Measurements from ENCODE around the gene F13B.
"Not testable (repeated sequence)": the region's sequence is repeated elsewhere in the genome, so short reads cannot be mapped to it uniquely, and the experiment has no call there.

Gene F13B

GRCh38 chr1:197066719-197067456 is at the start of gene F13B:
Gene F13B, minus strand, starts transcription at chr1:197067260. Its CDS starts 37 bp downstream, at chr1:197067223.
- H3K27me3 ChIP-seq (replicated peaks; ENCODE audit: control insufficient read depth, insufficient read depth, low read length) = no peaks in the 10 kb centered on the region
- peaks cover 16% of the 10 kb centered on the region for H3K4me1 ChIP-seq (ENCODE audit: control insufficient read depth, insufficient read depth, low read length)
- H3K9ac ChIP-seq (ENCODE audit: low read length) = no peak within 1 kb of the TSS
- DNase-seq (ENCODE audit: low read depth) = no peak
- no peak within 1 kb of the TSS for H3K4me3 ChIP-seq (ENCODE audit: low read length)
- H3K9me3 ChIP-seq (ENCODE audit: control insufficient read depth, low read length) = no peaks in the 10 kb centered on the region
- no peaks in the 10 kb centered on the region for H3K36me3 ChIP-seq (ENCODE audit: control insufficient read depth, insufficient read depth, low read length, severe bottlenecking)

DNA sequence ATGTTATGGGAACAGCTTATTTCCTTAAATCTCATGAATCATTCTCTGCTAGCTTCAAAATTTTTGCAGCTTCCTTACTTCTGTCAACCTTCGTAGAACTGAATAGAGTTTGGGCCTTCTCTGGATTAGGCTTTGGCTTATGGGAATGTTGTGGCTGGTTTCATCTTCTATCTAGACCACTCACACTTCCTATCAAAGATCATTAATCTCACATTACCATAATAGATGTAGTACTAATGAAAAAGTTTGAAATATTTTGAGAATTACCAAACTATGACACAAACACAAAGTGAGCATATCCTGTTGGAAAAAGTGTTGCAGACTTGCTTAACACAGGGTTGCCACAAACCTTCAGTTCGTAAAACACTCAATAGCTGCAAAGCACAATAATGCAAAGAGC is 49.1 kb upstream of the F13B start:
- Histone ChIP-seq H3K9me3 (ENCODE audit: control insufficient read depth, low read length) (no peaks in the 10 kb centered on the region), H3K4me1 (ENCODE audit: control insufficient read depth, insufficient read depth, low read length) (no peaks in the 10 kb centered on the region), H3K4me3 (ENCODE audit: low read length) (no peak overlapping the region), H3K27me3 (replicated peaks; ENCODE audit: control insufficient read depth, insufficient read depth, low read length) (no peaks in the 10 kb centered on the region), H3K36me3 (ENCODE audit: control insufficient read depth, insufficient read depth, low read length, severe bottlenecking) (no peaks in the 10 kb centered on the region), H3K9ac (ENCODE audit: low read length) (no peak overlapping the region)
- DNase-seq (ENCODE audit: low read depth) = no peak

DNA sequence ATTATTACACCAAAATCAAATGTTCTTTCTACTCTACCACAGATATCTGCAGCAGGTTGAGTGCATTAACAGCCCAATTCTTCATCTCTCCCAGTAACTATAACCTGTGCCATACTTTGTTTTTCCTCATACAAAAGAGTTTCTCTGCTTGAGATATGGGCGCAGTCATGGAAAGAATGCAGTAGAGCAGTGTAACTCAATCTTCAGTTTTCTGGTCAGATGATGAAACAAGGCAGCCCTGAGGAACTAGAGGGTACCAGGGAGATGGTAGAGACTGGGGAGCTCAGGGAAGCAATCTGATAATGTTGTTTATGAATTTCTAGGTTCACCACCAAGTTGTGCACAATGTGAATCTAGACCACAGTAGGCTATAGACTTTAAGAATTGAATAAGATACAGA is 39.8 kb upstream of the F13B start:
- H3K4me3 ChIP-seq (ENCODE audit: low read length) = no peak overlapping the region
- peak; percentile 21 for DNase-seq (ENCODE audit: low read depth)
- H3K9ac ChIP-seq (ENCODE audit: low read length) = no peak overlapping the region
- H3K9me3 ChIP-seq (ENCODE audit: control insufficient read depth, low read length) = no peaks in the 10 kb centered on the region
- H3K27me3 ChIP-seq (replicated peaks; ENCODE audit: control insufficient read depth, insufficient read depth, low read length) = no peaks in the 10 kb centered on the region
- no peaks in the 10 kb centered on the region for H3K36me3 ChIP-seq (ENCODE audit: control insufficient read depth, insufficient read depth, low read length, severe bottlenecking)
- no peaks in the 10 kb centered on the region for H3K4me1 ChIP-seq (ENCODE audit: control insufficient read depth, insufficient read depth, low read length)

GRCh38 chr1:197103300-197103699 is 36.2 kb upstream of the F13B start:
- H3K4me3 ChIP-seq (ENCODE audit: low read length) = no peak overlapping the region
- H3K9me3 ChIP-seq (ENCODE audit: control insufficient read depth, low read length) = no peaks in the 10 kb centered on the region
- H3K36me3 ChIP-seq (ENCODE audit: control insufficient read depth, insufficient read depth, low read length, severe bottlenecking) = no peaks in the 10 kb centered on the region
- H3K4me1 ChIP-seq (ENCODE audit: control insufficient read depth, insufficient read depth, low read length) = peaks cover 4% of the 10 kb centered on the region
- DNase-seq (ENCODE audit: low read depth) = peak; percentile 36
- H3K9ac ChIP-seq (ENCODE audit: low read length) = no peak overlapping the region
- H3K27me3 ChIP-seq (replicated peaks; ENCODE audit: control insufficient read depth, insufficient read depth, low read length) = no peaks in the 10 kb centered on the region

DNA sequence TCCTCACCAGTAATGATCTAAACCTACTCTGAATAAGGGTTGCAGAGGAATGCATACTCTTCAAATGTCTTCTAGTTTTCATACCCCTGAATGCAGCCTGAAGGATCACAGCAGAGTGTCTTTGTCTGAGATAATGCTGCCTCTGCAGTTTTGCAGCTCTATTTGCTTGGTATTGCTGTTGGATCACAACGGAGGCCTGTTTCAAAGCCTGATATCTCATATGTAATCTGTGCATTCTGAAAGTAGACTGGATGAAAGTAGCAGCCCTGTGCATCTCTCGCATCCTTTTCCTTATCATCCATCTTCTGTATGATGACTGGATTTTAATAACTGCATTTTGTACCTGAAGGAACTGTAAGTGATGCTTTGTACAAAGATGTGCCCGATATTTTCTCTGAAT is 34.9 kb upstream of the F13B start:
- DNase-seq (ENCODE audit: low read depth) = no peak
- no peak overlapping the region for H3K4me3 ChIP-seq (ENCODE audit: low read length)
- no peaks in the 10 kb centered on the region for H3K27me3 ChIP-seq (replicated peaks; ENCODE audit: control insufficient read depth, insufficient read depth, low read length)
- H3K36me3 ChIP-seq (ENCODE audit: control insufficient read depth, insufficient read depth, low read length, severe bottlenecking) = no peaks in the 10 kb centered on the region
- H3K4me1 ChIP-seq (ENCODE audit: control insufficient read depth, insufficient read depth, low read length) = peaks cover 4% of the 10 kb centered on the region
- no peaks in the 10 kb centered on the region for H3K9me3 ChIP-seq (ENCODE audit: control insufficient read depth, low read length)
- no peak overlapping the region for H3K9ac ChIP-seq (ENCODE audit: low read length)

- H3K9ac ChIP-seq (ENCODE audit: low read length) = no peak overlapping the region
- H3K4me1 ChIP-seq (ENCODE audit: control insufficient read depth, insufficient read depth, low read length) = peaks cover 4% of the 10 kb centered on the region
- no peaks in the 10 kb centered on the region for H3K27me3 ChIP-seq (replicated peaks; ENCODE audit: control insufficient read depth, insufficient read depth, low read length)
- no peak overlapping the region for H3K4me3 ChIP-seq (ENCODE audit: low read length)
- H3K36me3 ChIP-seq (ENCODE audit: control insufficient read depth, insufficient read depth, low read length, severe bottlenecking) = no peaks in the 10 kb centered on the region
- no peak for DNase-seq (ENCODE audit: low read depth)
- H3K9me3 ChIP-seq (ENCODE audit: control insufficient read depth, low read length) = no peaks in the 10 kb centered on the region
These were observed 33.6 kb upstream of the F13B start for GRCh38 chr1:197100677-197101076.

DNA sequence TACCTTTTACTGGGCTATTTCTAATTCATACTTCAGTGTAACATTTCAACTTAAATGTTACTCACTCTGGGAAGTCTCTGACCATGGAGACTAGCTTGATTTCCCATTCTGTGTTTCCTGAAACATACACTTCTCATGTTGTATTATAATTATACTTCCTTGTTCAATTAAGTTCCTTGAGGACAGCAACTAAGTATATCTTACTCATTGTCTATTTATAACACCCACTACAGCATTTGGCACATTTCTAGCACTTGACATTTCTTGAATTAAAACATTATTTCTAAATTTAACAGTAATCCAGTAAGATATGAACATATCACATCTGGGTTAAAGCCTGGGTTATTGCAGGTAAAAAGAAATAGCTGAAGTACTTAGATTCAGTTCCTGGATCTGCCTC is 32.4 kb upstream of the F13B start:
- Histone ChIP-seq H3K36me3 (ENCODE audit: control insufficient read depth, insufficient read depth, low read length, severe bottlenecking) (no peaks in the 10 kb centered on the region), H3K4me1 (ENCODE audit: control insufficient read depth, insufficient read depth, low read length) (peaks cover 4% of the 10 kb centered on the region), H3K4me3 (ENCODE audit: low read length) (no peak overlapping the region), H3K27me3 (replicated peaks; ENCODE audit: control insufficient read depth, insufficient read depth, low read length) (no peaks in the 10 kb centered on the region), H3K9ac (ENCODE audit: low read length) (no peak overlapping the region), H3K9me3 (ENCODE audit: control insufficient read depth, low read length) (no peaks in the 10 kb centered on the region)
- DNase-seq (ENCODE audit: low read depth) = no peak

DNA sequence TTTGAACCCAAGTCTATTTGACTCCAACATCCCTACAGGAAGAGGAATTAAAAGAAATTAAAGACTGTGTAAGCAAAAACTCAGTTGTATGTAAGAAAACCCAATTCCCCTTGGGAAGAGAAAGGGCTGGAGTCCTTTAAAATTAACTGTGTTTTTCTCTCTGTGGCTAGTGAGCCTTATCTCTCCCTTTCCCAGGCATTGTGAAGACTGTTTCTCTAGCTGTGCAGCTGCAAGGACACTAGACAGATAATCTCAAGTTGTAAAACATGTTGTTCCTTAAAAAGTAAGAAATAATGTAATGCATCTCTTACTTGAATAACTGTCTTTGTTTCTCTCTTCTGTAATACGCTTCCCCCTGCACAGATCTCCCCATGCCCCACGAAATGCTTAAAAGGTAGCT is 29.9 kb upstream of the F13B start:
- H3K9ac ChIP-seq (ENCODE audit: low read length); H3K9me3 ChIP-seq (ENCODE audit: control insufficient read depth, low read length); H3K4me3 ChIP-seq (ENCODE audit: low read length); H3K36me3 ChIP-seq (ENCODE audit: control insufficient read depth, insufficient read depth, low read length, severe bottlenecking); DNase-seq (ENCODE audit: low read depth); H3K27me3 ChIP-seq (replicated peaks; ENCODE audit: control insufficient read depth, insufficient read depth, low read length): not testable (repeated sequence)
- peaks cover 16% of the 10 kb centered on the region for H3K4me1 ChIP-seq (ENCODE audit: control insufficient read depth, insufficient read depth, low read length)

DNA sequence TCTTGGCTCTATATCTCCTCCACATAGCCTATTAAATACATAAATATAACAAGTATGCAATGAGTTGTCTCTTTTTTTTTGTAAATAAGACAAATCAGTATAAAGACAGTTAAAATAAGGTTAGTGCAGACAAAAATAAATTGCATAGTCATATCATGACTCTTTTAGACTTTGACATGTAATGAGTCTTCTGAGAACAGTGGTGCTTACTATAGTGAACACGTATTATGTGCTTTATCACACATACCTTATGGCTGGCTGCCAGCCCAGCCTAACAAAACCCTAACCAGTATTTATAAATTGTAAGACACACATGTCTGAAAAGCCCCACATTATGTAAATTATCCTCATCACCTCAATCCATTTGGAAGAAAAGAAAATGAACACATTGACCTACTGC is 29.1 kb upstream of the F13B start:
- H3K4me3 ChIP-seq (ENCODE audit: low read length) = no peak overlapping the region
- H3K36me3 ChIP-seq (ENCODE audit: control insufficient read depth, insufficient read depth, low read length, severe bottlenecking) = no peaks in the 10 kb centered on the region
- no peaks in the 10 kb centered on the region for H3K9me3 ChIP-seq (ENCODE audit: control insufficient read depth, low read length)
- no peak for DNase-seq (ENCODE audit: low read depth)
- H3K4me1 ChIP-seq (ENCODE audit: control insufficient read depth, insufficient read depth, low read length) = peaks cover 16% of the 10 kb centered on the region
- H3K9ac ChIP-seq (ENCODE audit: low read length) = no peak overlapping the region
- H3K27me3 ChIP-seq (replicated peaks; ENCODE audit: control insufficient read depth, insufficient read depth, low read length) = no peaks in the 10 kb centered on the region

GRCh38 chr1:197093226-197093885 is 26.3 kb upstream of the F13B start:
- no peaks in the 10 kb centered on the region for H3K36me3 ChIP-seq (ENCODE audit: control insufficient read depth, insufficient read depth, low read length, severe bottlenecking)
- no peak overlapping the region for H3K4me3 ChIP-seq (ENCODE audit: low read length)
- no peaks in the 10 kb centered on the region for H3K27me3 ChIP-seq (replicated peaks; ENCODE audit: control insufficient read depth, insufficient read depth, low read length)
- no peak overlapping the region for H3K9ac ChIP-seq (ENCODE audit: low read length)
- H3K9me3 ChIP-seq (ENCODE audit: control insufficient read depth, low read length) = no peaks in the 10 kb centered on the region
- DNase-seq (ENCODE audit: low read depth) = no peak
- H3K4me1 ChIP-seq (ENCODE audit: control insufficient read depth, insufficient read depth, low read length) = peaks cover 12% of the 10 kb centered on the region

- no peaks in the 10 kb centered on the region for H3K27me3 ChIP-seq (replicated peaks; ENCODE audit: control insufficient read depth, insufficient read depth, low read length)
- peak; percentile 40 for DNase-seq (ENCODE audit: low read depth)
- H3K9ac ChIP-seq (ENCODE audit: low read length) = no peak overlapping the region
- H3K4me3 ChIP-seq (ENCODE audit: low read length) = no peak overlapping the region
- H3K36me3 ChIP-seq (ENCODE audit: control insufficient read depth, insufficient read depth, low read length, severe bottlenecking) = no peaks in the 10 kb centered on the region
- no peaks in the 10 kb centered on the region for H3K9me3 ChIP-seq (ENCODE audit: control insufficient read depth, low read length)
- peaks cover 12% of the 10 kb centered on the region for H3K4me1 ChIP-seq (ENCODE audit: control insufficient read depth, insufficient read depth, low read length)
These were observed 25.5 kb upstream of the F13B start for GRCh38 chr1:197092491-197093023.
